Dendritic cell treated with granulocyte-macrophage colony-stimulating factor and Interleukin-4, amounts not matched to agents 40 ng/mL and 50 ng/mL, for 4 days (primary cell): ENCODE data around the gene PPRC1.

Experiments
- H3K27ac Mint-ChIP-seq: one replicate; pipeline ENCODE4 v1.8.0; 2022; ENCODE audit warnings: mild to moderate bottlenecking, mixed read lengths
- H3K27me3 Mint-ChIP-seq: one replicate; pipeline ENCODE4 v1.8.0; 2022; ENCODE audit warnings: mild to moderate bottlenecking, mixed read lengths
- H3K36me3 Mint-ChIP-seq: one replicate; pipeline ENCODE4 v1.8.0; 2022; ENCODE audit warnings: low read depth, mixed read lengths
- H3K4me1 Mint-ChIP-seq: one replicate; pipeline ENCODE4 v1.8.0; 2022; ENCODE audit warnings: low read depth, mixed read lengths
- H3K4me3 Mint-ChIP-seq: one replicate; pipeline ENCODE4 v1.8.0; 2022; ENCODE audit warnings: mild to moderate bottlenecking, moderate library complexity, mixed read lengths
- H3K9me3 Mint-ChIP-seq: one replicate; pipeline ENCODE4 v1.8.0; 2022; ENCODE audit warnings: mixed read lengths
- intact Hi-C: fragments of 100-400 bp; cut with micrococcal nuclease; formaldehyde crosslinking; loops from one replicate; pipeline ENCODE4 v1.15.0; 2022

Gene PPRC1, protein sequence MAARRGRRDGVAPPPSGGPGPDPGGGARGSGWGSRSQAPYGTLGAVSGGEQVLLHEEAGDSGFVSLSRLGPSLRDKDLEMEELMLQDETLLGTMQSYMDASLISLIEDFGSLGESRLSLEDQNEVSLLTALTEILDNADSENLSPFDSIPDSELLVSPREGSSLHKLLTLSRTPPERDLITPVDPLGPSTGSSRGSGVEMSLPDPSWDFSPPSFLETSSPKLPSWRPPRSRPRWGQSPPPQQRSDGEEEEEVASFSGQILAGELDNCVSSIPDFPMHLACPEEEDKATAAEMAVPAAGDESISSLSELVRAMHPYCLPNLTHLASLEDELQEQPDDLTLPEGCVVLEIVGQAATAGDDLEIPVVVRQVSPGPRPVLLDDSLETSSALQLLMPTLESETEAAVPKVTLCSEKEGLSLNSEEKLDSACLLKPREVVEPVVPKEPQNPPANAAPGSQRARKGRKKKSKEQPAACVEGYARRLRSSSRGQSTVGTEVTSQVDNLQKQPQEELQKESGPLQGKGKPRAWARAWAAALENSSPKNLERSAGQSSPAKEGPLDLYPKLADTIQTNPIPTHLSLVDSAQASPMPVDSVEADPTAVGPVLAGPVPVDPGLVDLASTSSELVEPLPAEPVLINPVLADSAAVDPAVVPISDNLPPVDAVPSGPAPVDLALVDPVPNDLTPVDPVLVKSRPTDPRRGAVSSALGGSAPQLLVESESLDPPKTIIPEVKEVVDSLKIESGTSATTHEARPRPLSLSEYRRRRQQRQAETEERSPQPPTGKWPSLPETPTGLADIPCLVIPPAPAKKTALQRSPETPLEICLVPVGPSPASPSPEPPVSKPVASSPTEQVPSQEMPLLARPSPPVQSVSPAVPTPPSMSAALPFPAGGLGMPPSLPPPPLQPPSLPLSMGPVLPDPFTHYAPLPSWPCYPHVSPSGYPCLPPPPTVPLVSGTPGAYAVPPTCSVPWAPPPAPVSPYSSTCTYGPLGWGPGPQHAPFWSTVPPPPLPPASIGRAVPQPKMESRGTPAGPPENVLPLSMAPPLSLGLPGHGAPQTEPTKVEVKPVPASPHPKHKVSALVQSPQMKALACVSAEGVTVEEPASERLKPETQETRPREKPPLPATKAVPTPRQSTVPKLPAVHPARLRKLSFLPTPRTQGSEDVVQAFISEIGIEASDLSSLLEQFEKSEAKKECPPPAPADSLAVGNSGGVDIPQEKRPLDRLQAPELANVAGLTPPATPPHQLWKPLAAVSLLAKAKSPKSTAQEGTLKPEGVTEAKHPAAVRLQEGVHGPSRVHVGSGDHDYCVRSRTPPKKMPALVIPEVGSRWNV (N-terminal part only)

DNA sequence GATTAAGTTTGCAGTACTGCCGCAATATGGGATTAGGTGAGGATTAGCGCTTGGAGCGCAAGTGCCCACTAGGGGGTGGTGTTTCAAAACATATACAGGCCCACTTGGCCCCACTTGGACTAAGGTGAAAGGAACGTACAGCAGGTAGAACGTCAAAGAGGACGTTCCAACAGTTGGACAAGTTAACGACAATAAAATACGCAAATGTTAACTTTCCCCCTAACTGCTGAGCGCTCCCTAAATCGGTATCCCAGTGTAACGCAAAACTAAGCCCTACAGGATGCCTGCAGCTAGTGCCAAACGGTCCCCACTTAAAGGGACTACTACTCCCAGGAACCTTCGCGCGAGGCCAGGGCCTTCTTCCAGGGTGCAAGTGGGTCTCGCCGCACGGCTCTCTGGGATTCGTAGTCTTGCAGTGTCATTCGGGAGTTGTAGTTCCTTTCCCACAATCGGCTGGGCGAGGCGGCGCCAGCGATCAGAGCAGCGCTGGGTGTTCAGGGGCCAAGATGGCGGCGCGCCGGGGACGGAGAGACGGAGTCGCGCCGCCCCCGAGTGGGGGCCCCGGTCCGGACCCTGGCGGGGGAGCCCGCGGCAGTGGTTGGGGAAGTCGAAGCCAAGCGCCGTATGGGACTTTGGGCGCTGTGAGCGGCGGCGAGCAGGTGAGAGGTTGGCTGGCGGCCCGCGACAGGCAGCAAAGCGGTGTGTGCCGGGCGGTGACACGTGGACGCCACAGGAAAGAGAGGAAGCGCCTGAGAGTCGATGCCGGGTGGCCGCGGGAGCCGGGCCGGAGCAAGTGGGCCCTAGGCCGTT is at the start of gene PPRC1:
PPRC1 (plus strand) TSS at position 478 of the 810 bp plus-strand sequence; CDS start at position 507, 29 bp downstream.
- H3K4me3 Mint-ChIP-seq: peak within 1 kb of the TSS; percentile 94
- H3K4me1 Mint-ChIP-seq: peaks cover 29% of the 10 kb centered on the region
- H3K27me3 Mint-ChIP-seq: no peaks in the 10 kb centered on the region
- no peaks in the 10 kb centered on the region for H3K9me3 Mint-ChIP-seq
- intact Hi-C loops: loop anchor here (1.0 to 5.0 kb wide), 3 partner anchors 12 to 75 kb away; partner anchors contain the start of genes ARMH3, LDB1 and NOLC1
- H3K27ac Mint-ChIP-seq: peak within 1 kb of the TSS; percentile 99
- peaks cover 23% of the 10 kb centered on the region for H3K36me3 Mint-ChIP-seq

- intact Hi-C loops: no loop called here
- no peak overlapping the region for H3K27ac Mint-ChIP-seq
- no peaks in the 10 kb centered on the region for H3K27me3 Mint-ChIP-seq
- H3K9me3 Mint-ChIP-seq: no peaks in the 10 kb centered on the region
- H3K36me3 Mint-ChIP-seq: no peaks in the 10 kb centered on the region
- H3K4me1 Mint-ChIP-seq: peaks cover 5% of the 10 kb centered on the region
- H3K4me3 Mint-ChIP-seq: no peak overlapping the region
These were observed 49.3 kb upstream of the PPRC1 start for GRCh38 chr10:102083541-102083940.

DNA sequence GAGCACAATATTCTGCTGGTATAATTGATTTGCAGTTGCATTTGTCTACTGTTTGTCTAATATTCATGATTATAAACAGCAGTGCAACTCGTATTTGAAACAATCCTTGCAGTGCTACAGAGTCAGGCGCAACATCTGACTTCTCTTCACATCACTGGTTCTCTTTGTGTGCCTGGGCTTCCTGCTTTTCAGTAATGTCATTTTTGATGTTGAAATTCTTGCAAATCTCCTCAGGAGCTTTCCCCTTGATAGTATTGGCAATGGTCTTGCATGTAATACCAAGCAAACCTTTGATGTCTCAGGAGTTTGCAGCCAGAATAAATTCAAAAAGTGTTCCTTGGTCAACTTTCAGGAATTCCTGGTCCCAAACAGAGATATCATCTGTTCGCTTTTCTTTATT is 47.5 kb upstream of the PPRC1 start:
- Mint-ChIP-seq H3K27ac (no peak overlapping the region), H3K4me3 (no peak overlapping the region), H3K27me3 (no peaks in the 10 kb centered on the region), H3K36me3 (no peaks in the 10 kb centered on the region), H3K4me1 (peaks cover 5% of the 10 kb centered on the region), H3K9me3 (no peaks in the 10 kb centered on the region)
- intact Hi-C loops: no loop called here

DNA sequence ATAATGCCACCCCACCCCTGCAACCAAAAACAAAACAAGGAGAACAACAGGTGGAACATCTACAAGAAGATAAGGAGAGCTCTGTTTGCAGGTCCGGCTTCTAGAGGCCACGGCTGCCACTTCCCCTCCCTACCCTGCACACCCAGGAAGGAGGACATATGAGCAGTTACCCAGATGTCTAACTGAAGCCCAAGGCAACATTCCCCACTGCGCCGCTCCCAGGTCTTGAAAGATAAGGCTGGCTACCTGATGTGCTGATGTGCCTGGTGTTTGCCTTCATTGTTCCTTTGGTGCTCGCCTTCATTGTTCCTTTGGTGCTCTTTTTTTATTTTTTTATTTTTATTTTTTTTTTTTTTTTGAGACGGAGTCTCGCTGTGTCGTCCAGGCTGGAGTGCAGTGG is 46.6 kb upstream of the PPRC1 start:
- Mint-ChIP-seq H3K27me3 (no peaks in the 10 kb centered on the region), H3K4me1 (peaks cover 5% of the 10 kb centered on the region), H3K9me3 (no peaks in the 10 kb centered on the region), H3K36me3 (no peaks in the 10 kb centered on the region), H3K4me3 (no peak overlapping the region), H3K27ac (no peak overlapping the region)
- intact Hi-C loops: no loop called here

DNA sequence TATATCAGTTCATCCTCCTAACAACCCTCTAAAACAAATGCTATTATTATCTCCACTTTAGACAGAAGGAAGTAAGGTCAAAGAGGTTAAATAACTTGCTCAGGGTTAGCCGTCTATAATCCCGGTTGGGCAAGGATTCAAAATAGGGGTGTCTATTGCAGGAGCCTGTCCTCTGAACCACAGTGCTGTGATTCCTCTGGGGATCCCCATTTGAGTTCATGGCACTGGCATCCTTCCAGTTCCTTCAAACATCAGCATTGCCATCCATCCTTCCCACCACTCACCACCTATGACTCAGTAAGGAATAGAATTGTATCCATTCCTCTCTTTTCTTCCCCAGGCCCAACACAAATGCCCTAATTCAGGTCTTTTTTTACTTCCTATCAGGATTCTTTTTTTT is 42.1 kb upstream of the PPRC1 start:
- Mint-ChIP-seq H3K27ac (no peak overlapping the region), H3K9me3 (no peaks in the 10 kb centered on the region), H3K36me3 (no peaks in the 10 kb centered on the region), H3K4me1 (peaks cover 1% of the 10 kb centered on the region), H3K4me3 (no peak overlapping the region), H3K27me3 (no peaks in the 10 kb centered on the region)
- intact Hi-C loops: no loop called here

- peaks cover 11% of the 10 kb centered on the region for H3K36me3 Mint-ChIP-seq
These were observed 36.4 kb upstream of the PPRC1 start for GRCh38 chr10:102096449-102096848.

DNA sequence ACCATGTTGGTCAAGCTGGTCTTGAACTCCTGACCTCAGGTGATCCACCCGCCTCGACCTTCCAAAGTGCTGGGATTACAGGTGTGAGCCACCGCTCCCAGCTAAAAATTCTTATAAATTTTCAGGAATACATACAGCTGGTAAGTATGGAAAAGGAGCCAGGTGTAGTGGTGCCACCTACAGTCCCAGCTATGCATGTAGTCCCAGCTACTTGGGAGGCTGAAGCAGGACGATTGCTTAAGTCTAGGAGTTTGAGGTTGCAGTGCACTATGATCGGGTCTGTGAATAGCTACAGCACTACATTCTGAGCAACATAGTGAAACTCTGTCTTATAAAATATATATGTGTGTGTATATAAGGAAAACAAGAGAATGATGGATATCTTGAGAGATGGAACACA is 31.7 kb upstream of the PPRC1 start:
- Mint-ChIP-seq H3K9me3 (no peaks in the 10 kb centered on the region), H3K4me3 (no peak overlapping the region), H3K4me1 (peaks cover 19% of the 10 kb centered on the region), H3K27me3 (no peaks in the 10 kb centered on the region), H3K36me3 (peaks cover 18% of the 10 kb centered on the region), H3K27ac (no peak overlapping the region)
- intact Hi-C loops: no loop called here

More at GRCh38 chr10:102096449-102096848, 36.4 kb upstream of the PPRC1 start:
- no peak overlapping the region for H3K4me3 Mint-ChIP-seq
- intact Hi-C loops: no loop called here
- no peaks in the 10 kb centered on the region for H3K9me3 Mint-ChIP-seq
- no peaks in the 10 kb centered on the region for H3K27me3 Mint-ChIP-seq
- no peak overlapping the region for H3K27ac Mint-ChIP-seq
- no peaks in the 10 kb centered on the region for H3K4me1 Mint-ChIP-seq

- intact Hi-C loops: no loop called here
- H3K4me1 Mint-ChIP-seq: peaks cover 21% of the 10 kb centered on the region
- no peaks in the 10 kb centered on the region for H3K27me3 Mint-ChIP-seq
- H3K9me3 Mint-ChIP-seq: no peaks in the 10 kb centered on the region
- H3K27ac Mint-ChIP-seq: no peak overlapping the region
- peaks cover 26% of the 10 kb centered on the region for H3K36me3 Mint-ChIP-seq
- no peak overlapping the region for H3K4me3 Mint-ChIP-seq
These were observed 30.4 kb upstream of the PPRC1 start for GRCh38 chr10:102102421-102102820.

- peaks cover 21% of the 10 kb centered on the region for H3K4me1 Mint-ChIP-seq
- intact Hi-C loops: no loop called here
- no peaks in the 10 kb centered on the region for H3K27me3 Mint-ChIP-seq
- H3K36me3 Mint-ChIP-seq: peaks cover 58% of the 10 kb centered on the region
- H3K4me3 Mint-ChIP-seq: no peak overlapping the region
- H3K9me3 Mint-ChIP-seq: no peaks in the 10 kb centered on the region
- no peak overlapping the region for H3K27ac Mint-ChIP-seq
These were observed 25.8 kb upstream of the PPRC1 start for GRCh38 chr10:102106998-102107397.

DNA sequence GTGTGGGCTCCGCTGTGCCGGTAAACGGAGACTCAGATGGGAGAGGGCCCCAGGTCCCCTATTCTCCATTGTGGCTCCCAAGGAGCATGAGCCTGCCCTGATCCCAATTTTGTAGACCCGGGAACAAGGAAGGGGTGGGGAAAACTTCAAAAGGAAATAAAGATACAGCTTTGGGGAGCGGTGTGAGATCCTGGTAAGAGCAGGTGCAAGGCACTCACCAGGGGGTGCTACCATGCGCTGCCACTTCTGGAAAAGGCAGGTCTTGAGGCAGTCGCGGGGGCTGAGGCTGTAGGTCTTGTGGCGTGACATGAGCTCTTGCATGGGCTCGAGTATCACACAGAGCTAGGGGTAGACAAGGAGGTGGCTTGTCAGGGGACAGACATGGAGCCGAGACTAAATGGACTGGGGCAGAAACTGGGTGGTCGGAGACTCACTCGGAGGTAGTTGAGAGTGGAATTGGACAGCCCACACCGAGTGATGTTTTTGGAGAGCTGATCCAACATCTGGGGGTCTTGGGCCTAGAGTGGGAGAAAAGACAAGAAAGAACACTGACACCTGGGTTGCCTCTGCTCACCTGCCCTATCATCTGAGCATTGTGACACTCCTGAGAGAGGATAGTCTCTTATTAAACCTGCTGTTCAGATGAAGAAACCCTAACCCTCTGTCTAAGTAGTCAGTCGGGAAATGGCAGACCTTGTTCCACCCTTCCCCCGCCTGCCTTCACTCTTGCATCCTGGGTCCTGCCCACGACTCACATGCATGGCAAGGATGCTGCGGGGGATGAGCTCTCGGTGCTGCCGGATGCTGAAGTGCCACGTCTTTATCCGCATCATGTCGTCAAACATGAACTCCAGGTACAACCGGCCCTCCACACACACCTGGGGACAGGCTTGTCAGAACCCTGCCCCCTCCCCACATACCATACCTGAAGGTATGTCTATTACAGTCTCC is 23.4 kb upstream of the PPRC1 start:
- H3K27ac Mint-ChIP-seq: peak overlapping the region; percentile 12

DNA sequence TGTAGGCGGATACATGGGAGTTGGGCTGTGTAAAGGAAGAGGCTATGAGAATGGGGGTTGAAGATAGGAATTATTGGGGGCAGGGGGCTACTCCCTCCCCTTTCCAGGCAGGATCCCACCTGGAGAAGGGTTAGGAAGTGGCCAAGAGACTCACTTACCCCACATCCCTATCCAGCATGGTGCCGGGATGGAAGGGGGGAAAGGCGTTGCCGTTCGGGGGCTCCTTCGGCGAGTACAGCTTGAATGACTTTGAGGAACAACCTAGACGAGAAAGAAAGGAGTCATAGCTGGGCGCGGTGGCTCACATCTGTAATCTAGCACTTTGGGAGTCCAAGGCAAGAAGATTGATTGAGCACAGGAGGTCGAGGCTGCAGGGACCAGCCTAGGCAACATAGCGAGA is 21.6 kb upstream of the PPRC1 start:
- no peaks in the 10 kb centered on the region for H3K27me3 Mint-ChIP-seq
- intact Hi-C loops: no loop called here
- H3K36me3 Mint-ChIP-seq: peaks cover 61% of the 10 kb centered on the region
- no peak overlapping the region for H3K4me3 Mint-ChIP-seq
- H3K27ac Mint-ChIP-seq: no peak overlapping the region
- H3K4me1 Mint-ChIP-seq: peaks cover 32% of the 10 kb centered on the region
- H3K9me3 Mint-ChIP-seq: no peaks in the 10 kb centered on the region

More for the DNA sequence above, 23.4 kb upstream of the PPRC1 start:
- Mint-ChIP-seq H3K4me3 (no peak overlapping the region), H3K36me3 (peaks cover 55% of the 10 kb centered on the region), H3K4me1 (peaks cover 30% of the 10 kb centered on the region), H3K27me3 (no peaks in the 10 kb centered on the region), H3K9me3 (no peaks in the 10 kb centered on the region)
- intact Hi-C loops: no loop called here

DNA sequence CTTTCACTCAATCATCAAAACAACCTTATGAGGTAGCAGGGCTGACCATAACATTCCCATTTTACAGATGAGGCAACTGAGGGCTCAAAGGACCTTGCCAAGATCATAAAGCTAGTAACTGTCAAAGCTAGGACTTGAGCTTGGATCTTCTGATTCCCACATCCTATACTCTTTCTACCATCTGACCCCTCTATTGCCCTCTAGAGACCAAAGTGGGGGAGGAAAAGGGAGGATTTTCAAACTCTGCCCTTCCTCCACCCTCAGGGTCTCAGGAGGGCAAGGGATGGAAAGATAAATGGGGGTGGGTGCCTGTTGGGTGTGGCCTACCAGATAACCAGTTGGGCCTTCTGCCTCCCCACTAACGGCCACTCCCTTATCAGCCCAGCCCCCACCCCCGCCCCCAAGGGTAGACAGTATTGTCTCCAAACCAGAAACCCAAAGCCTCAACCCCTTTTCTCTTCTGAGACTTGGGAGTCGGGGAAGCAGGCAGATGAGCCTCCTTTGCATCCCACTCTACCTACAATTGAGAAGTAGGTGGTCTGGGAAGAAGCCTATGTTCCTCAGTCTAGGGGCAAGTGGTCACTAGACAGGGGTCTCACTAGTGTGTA is 20.5 kb upstream of the PPRC1 start:
- intact Hi-C loops: no loop called here
- no peaks in the 10 kb centered on the region for H3K9me3 Mint-ChIP-seq
- no peak overlapping the region for H3K4me3 Mint-ChIP-seq
- H3K27ac Mint-ChIP-seq: no peak overlapping the region
- H3K4me1 Mint-ChIP-seq: peaks cover 42% of the 10 kb centered on the region
- peaks cover 55% of the 10 kb centered on the region for H3K36me3 Mint-ChIP-seq
- H3K27me3 Mint-ChIP-seq: no peaks in the 10 kb centered on the region
